HFF-Myc (cell line): ENCODE data around the gene ERVH48-1.
"Not testable (repeated sequence)": the region's sequence is repeated elsewhere in the genome, so short reads cannot be mapped to it uniquely, and the experiment has no call there.

Experiments
- DNase-seq: peaks from one replicate; pipeline ENCODE4 v3.0.0-alpha.2; 2011; ENCODE audit warnings: low read depth; ENCODE audit errors: extremely low read depth
- H3K4me3 ChIP-seq: replicated peaks from 2 replicates; pipeline ENCODE4 v1.5.1; 2011; ENCODE audit warnings: low read depth, mild to moderate bottlenecking, control low read depth, low read length
- CTCF ChIP-seq: IDR thresholded peaks from 2 replicates; pipeline ENCODE4 v1.5.1; 2012; ENCODE audit warnings: mild to moderate bottlenecking, low read depth, low read length, control low read depth; ENCODE audit errors: missing control alignments

The ERVH48-1 gene

GRCh38 chr21:42965211-42965560 is 39.8 kb upstream of the ERVH48-1 start:
- no peak for TF ChIP-seq CTCF
- no peak for DNase-seq
- no peak overlapping the region for H3K4me3 ChIP-seq

GRCh38 chr21:42964546-42965210 is 39.2 kb upstream of the ERVH48-1 start:
- no peak overlapping the region for H3K4me3 ChIP-seq
- TF ChIP-seq CTCF: no peak
- no peak for DNase-seq

DNA sequence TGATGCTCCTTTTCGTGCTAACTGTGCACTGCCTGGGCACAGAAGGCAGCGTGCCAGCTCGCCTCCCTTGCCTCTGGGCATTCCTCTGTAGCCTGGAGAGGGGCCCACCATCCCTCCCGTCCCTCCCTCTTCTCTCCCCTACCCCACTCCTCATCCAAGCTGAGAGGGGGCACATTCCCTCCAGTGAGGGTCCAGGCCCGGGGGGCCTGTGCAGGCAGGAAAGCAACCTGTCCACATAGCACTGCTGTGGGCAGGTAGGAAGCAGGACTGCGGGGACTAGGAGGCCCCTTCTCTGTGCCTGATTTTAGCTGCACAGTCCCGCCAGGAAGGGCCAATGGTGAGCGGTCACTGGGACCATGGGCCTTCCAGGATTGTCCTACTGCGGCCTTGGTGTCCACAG is 38.7 kb upstream of the ERVH48-1 start:
- TF ChIP-seq CTCF: no peak
- DNase-seq: no peak
- no peak overlapping the region for H3K4me3 ChIP-seq

DNA sequence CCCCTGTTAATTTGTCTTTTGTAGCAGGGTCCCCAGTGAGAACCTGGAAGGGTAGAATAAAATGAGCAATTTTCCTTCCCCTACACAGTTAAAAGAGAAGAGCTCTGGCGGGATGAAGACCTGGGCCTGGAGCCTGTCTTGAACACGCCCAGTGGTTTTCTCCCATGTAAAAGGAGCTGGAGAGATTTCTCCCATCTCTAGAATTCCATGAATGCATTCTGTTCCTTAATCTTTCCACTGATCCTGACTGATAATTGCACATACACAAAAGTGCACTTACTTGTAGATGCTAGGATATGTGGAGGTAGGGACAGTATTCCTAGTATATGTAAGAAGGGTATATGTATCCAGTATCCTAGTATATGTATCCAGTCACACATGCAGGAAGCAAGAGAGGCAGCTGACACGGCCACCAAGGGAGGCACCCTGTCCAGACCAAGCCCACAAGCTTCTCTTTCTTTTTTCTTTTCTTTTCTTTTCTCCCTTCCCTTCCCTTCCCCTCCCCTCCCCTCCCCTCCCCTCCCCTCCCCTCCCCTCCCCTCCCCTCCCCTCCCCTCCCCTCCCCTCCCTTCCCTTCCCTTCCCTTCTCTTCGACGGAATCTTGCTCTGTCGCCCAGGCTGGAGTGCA is 37.1 kb upstream of the ERVH48-1 start:
- no peak for TF ChIP-seq CTCF
- H3K4me3 ChIP-seq: no peak overlapping the region
- no peak for DNase-seq

GRCh38 chr21:42959728-42960127 is 34.3 kb upstream of the ERVH48-1 start:
- DNase-seq: no peak
- H3K4me3 ChIP-seq: no peak overlapping the region
- TF ChIP-seq CTCF: no peak

GRCh38 chr21:42958122-42958521 is 32.7 kb upstream of the ERVH48-1 start:
- not testable (repeated sequence) for H3K4me3 ChIP-seq, DNase-seq

GRCh38 chr21:42956824-42957630 is 31.6 kb upstream of the ERVH48-1 start:
- no peak for TF ChIP-seq CTCF
- H3K4me3 ChIP-seq: no peak overlapping the region
- no peak for DNase-seq

DNA sequence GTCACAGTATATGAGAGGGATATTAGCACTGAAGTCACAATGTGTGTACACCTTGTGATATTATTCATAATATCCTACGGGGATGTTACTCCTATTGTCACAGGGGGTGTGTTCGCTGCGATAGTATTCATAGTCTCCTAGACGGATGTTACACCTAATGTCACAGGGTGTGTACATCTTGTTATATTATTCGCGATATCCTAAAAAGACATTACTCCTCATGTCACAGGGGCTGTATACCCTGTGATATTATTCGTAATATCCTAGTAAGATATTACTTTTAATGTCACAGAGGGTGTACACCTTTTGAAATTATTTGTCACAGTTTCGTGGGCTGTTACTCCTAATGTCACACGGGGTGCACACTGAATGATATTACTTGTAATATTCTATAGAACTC is 25.8 kb upstream of the ERVH48-1 start:
- DNase-seq: not testable (repeated sequence)

GRCh38 chr21:42949094-42949755 is 23.8 kb upstream of the ERVH48-1 start:
- not testable (repeated sequence) for H3K4me3 ChIP-seq, DNase-seq

More for the DNA sequence above, 25.8 kb upstream of the ERVH48-1 start:
- not testable (repeated sequence) for H3K4me3 ChIP-seq
